KOPT-K1 (cell line): ENCODE results near the gene IGF2.

Experiments
- H3K27ac ChIP-seq: fragments of 200-600 bp; sonication (generic); 2 replicates; pipeline ENCODE4 v1.5.1; 2016; ENCODE audit warnings: antibody characterized with exemption, mild to moderate bottlenecking, low read depth, low read length; ENCODE audit not compliant: poor library complexity, severe bottlenecking
- H3K36me3 ChIP-seq: fragments of 200-600 bp; sonication (generic); 2 replicates; pipeline ENCODE4 v1.5.1; 2017; ENCODE audit warnings: antibody characterized with exemption, mild to moderate bottlenecking, low read length, moderate library complexity; ENCODE audit not compliant: insufficient read depth
- H3K9me3 ChIP-seq: fragments of 200-600 bp; sonication (generic); 2 replicates; pipeline ENCODE4 v1.5.1; 2017; ENCODE audit warnings: antibody characterized with exemption, low read length, mild to moderate bottlenecking; ENCODE audit not compliant: insufficient read depth, poor library complexity, severe bottlenecking

IGF2 gene

DNA sequence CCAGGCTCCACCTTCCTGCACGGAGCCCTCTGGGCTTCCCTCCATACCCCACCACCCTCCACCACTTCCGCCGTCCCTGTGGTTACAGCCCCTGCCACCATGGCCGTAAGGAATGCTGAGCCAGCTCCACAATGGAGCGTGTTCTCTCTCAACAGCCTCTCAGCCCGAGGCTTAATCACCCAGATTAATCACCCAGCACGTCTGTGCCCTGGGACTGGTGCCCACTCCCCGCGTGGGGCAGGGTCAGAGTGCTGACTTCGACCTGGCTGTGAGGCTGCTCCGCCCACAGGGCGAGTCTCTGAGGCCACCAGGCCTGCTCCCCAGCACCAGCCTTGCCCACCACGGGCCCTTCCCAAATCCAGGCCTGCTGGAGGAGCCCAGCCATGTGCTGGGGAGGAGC, 36.5 kb upstream of the IGF2 start:
- Histone ChIP-seq H3K36me3 (no peaks in the 10 kb centered on the region), H3K27ac (no peak overlapping the region), H3K9me3 (no peaks in the 10 kb centered on the region)

DNA sequence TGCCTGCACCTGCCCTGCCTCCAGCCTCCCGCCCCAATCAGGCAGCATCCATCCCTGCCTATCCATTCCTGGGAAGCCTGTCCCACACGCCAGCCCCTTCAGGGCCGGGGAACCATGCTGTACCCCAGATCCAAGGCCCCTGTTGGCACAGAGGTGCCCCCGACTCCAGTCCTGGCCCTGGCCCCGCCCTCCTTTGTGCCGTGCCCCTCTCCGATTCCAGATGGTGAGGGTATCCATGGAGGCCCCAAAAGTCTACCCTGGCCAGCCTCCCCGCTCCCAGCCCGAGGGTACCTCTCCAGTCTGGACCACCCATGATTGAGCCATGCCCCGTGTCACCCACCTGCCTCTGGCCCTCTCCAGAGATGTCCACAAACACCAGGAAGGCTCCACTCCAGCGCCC, 35.2 kb upstream of the IGF2 start:
- no peaks in the 10 kb centered on the region for H3K36me3 ChIP-seq
- no peak overlapping the region for H3K27ac ChIP-seq
- H3K9me3 ChIP-seq = no peaks in the 10 kb centered on the region

DNA sequence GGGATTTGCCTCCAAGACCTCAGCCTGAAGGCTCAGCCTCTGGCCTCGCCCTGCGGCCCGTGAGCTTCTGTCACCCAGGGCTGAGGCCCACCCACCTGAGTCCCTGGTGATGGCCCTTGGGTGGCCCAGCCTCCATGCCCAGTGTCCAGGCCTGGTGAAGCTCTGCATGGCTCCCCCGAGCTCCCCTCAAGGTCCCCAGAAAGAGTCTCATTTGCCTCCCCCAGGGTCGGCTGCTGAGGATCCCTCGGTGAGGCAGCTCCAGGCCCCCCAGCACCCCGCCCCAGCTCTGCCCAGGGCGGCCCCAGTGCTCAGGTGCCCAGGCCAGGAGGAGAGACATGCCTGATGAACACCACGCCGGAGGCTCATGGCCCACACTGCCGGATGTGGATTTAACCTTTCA, 34.6 kb upstream of the IGF2 start:
- Histone ChIP-seq H3K36me3 (no peaks in the 10 kb centered on the region), H3K9me3 (no peaks in the 10 kb centered on the region), H3K27ac (no peak overlapping the region)

DNA sequence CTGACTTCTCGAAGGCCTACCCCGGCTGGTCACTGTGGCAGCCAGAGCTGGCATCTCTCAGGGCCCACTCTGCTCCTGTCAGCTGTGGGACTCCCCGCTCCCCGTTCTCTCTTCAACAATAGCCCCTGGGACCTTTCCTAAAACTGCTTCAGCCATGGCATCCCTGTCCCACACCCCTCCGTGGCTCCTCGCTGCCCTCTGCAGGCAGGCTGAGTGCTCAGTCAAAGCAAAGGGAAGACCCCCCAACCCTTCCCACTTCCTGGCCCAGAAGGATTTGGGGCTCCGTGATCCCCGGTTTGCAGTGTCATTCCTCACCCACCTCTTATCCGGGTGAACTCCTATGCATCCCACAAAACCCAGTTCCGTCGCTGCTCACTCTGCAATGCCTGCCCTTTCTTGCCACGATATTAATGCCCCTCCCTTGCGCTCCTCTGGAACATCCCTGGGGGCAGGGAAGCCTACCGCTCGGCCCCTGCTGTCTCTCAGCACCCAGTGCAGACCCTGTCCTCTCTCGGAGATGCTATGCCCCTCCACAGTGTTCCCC, 34.0 kb upstream of the IGF2 start:
- no peaks in the 10 kb centered on the region for H3K36me3 ChIP-seq
- no peaks in the 10 kb centered on the region for H3K9me3 ChIP-seq
- H3K27ac ChIP-seq = no peak overlapping the region

DNA sequence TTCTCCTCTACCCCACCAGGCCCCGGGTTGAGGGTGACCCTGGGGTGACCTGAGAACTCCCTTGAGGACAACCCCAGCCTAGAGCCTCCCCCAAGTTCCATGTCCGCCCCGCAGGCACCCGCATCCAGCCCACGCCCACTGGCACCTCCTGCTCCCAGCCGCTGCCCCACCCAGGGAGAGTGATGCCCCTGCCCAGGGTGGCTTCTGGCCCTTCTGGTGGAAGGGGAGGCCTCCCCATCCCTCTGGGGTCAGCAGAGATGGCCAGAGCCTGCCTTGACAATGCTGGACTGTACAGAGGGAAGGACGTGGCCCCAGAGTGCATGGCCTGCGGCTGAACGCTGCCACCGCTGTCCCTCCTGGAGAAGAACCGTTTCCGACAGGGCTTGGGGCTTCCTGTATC, 33.5 kb upstream of the IGF2 start:
- Histone ChIP-seq H3K9me3 (no peaks in the 10 kb centered on the region), H3K36me3 (no peaks in the 10 kb centered on the region), H3K27ac (no peak overlapping the region)

- H3K9me3 ChIP-seq = no peaks in the 10 kb centered on the region
- H3K36me3 ChIP-seq = no peaks in the 10 kb centered on the region
- no peak within 1 kb of the TSS for H3K27ac ChIP-seq
Observed at GRCh38 chr11:2171591-2172003, 32.4 kb upstream of the IGF2 start, which contains the start of gene TH. TSS of gene TH (minus strand) at chr11:2171815. CDS start at chr11:2171786, 29 bp downstream.

DNA sequence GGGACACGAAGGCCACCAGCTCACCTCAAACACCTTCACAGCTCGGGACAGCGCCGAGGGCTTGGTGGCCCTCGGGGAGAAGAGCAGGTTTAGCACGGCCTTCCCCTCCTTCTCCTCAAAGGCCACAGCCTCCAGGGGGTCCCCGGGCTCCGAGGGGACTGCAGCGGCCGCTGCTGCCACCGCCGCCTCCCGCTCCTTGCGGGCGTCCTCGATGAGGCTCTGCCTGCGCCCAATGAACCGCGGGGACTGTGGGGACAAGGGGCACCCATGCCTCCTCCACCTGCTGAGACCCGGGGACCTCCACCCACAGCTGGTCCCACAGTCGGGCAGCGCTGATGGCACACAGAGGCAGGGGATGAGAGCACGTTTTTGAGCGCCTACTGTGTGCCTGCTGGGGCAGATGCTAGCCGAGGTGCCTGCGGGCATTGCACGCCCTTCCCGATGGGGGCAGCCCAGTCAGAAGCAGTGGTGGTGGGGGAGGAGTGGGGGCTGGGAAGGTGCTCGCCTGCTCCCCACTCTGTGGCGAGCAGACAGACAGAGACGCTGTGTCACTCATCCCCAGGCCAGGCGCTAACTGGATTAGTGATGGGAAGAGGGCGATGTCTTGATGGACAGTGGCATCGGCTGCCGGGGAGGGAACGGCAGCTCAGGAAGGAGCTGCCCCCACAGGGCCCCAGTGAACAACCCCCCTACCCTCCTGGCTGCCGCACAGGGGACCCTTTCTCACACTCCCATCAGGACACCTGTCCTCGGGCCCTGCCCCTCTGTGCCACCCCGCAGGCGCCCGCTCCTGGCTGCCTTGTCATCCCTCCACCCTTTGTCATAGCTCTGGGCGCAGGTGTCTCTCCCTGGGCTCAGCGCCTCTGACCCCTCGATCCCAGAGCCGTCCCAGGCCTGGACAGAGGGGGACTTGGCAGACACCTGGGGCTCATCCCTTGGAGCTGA, 30.7 kb upstream of the IGF2 start:
- no peaks in the 10 kb centered on the region for H3K36me3 ChIP-seq
- H3K27ac ChIP-seq = no peak overlapping the region
- H3K9me3 ChIP-seq = no peaks in the 10 kb centered on the region

DNA sequence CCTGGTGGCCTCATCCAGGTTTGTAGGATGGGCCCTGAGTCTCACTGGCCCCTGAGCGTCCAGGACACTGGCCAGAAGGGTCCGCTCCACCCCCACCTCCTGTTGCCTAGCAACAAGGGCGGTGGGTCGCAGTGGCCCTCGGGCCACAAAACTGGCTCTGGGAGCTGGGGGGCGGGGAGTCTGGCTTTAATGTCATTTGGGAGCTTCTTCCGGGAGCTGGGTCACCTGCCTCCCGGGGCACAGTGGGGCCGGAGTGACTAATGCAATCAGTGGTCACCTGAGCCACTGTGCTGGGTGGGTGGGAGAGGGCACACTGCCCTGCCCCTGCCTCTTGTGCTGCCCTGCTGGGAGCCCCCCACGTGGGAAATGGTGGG, 29.8 kb upstream of the IGF2 start:
- no peaks in the 10 kb centered on the region for H3K36me3 ChIP-seq
- H3K27ac ChIP-seq = no peak overlapping the region
- H3K9me3 ChIP-seq = no peaks in the 10 kb centered on the region

GRCh38 chr11:2168286-2169004, 29.3 kb upstream of the IGF2 start:
- H3K36me3 ChIP-seq = no peaks in the 10 kb centered on the region
- H3K27ac ChIP-seq = no peak overlapping the region
- H3K9me3 ChIP-seq = no peaks in the 10 kb centered on the region

GRCh38 chr11:2167141-2168045, 28.2 kb upstream of the IGF2 start:
- Histone ChIP-seq H3K27ac (no peak overlapping the region), H3K9me3 (no peaks in the 10 kb centered on the region), H3K36me3 (no peaks in the 10 kb centered on the region)

DNA sequence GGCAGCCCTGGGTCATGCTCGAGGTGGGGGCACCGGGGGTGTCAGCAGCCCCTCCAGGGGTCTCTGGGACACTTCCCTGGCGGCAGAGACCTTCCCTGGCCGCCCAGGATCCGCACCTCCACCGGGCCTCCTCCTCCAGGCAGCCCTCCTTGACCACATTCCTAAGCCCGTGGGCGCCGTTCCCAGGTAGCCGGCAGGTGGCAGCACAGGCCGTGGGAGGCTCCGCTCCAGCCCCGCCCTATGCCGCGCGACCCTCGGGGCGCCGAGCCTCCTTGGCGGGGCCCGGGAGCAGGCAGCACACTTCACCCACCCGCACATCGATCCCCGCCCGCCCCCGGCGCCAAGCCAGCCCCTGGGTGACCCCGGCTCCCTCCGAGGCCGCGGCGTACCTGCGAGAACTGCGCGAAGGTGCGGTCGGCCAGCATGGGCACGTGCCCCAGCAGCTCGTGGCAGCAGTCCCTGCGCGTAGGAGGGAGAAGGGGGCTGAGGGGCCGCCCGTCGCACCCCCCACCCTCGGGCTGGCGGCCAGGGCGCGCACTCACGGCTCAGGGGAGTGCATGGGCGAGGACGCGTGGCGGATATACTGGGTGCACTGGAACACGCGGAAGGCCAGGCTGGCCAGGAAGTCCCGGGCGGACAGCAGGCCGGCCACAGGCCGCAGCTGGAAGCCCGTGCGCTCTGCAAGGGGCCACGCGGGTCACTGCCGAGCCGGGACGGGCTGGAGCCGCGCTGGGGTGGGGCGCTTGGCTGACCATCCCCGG, 27.1 kb upstream of the IGF2 start:
- no peaks in the 10 kb centered on the region for H3K9me3 ChIP-seq
- no peaks in the 10 kb centered on the region for H3K36me3 ChIP-seq
- no peak overlapping the region for H3K27ac ChIP-seq

GRCh38 chr11:2165571-2165970, 26.4 kb upstream of the IGF2 start:
- H3K36me3 ChIP-seq = no peaks in the 10 kb centered on the region
- H3K27ac ChIP-seq = no peak overlapping the region
- no peaks in the 10 kb centered on the region for H3K9me3 ChIP-seq

DNA sequence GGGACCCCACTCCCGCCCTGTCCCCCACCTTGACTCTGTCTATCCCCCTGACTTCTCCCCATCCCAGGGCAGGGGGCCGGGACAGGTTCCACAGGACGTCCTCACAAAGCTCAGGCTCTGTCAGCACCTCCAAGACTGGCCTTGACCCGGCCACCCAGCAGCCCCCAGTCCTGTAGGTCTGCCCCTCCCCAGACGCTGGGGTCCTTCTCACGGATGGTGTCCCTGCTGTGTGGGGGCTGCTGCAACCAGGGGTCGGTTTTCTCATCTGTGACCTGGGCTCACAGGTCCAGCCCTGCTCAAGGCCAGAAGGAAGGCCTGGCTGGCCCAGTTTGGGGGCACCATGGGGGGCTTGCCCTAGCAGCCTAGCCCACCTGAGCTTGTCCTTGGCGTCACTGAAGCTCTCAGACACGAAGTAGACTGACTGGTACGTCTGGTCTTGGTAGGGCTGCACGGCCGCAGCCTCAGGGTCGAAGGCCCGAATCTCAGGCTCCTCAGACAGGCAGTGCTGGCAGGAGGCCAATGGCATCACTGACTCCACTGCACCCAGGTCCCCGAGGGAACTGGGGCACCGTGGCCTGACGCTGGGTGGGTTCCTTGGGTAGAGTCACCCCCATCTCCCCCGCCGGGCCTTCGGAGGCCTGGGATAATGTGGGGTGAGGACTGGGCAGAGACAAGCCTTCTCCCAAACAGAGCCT, 25.8 kb upstream of the IGF2 start:
- Histone ChIP-seq H3K27ac (no peak overlapping the region), H3K36me3 (no peaks in the 10 kb centered on the region), H3K9me3 (no peaks in the 10 kb centered on the region)

GRCh38 chr11:2164081-2164480, 24.9 kb upstream of the IGF2 start:
- H3K9me3 ChIP-seq = no peaks in the 10 kb centered on the region
- H3K36me3 ChIP-seq = no peaks in the 10 kb centered on the region
- H3K27ac ChIP-seq = no peak overlapping the region
